Left ventricle myocardium inferior (tissue), 1 donor: Measurements from ENCODE around the gene CYP4V2. TPM values are rescaled to one million over a fixed set of nuclear protein-coding genes. Genes with fewer than 3 reads are reported as not detected.

Experiments
- DNase-seq: peaks from one replicate; pipeline ENCODE4 v3.0.0-alpha.2; 2020
- H3K27ac ChIP-seq: fragments of 200-600 bp; replicated peaks from 2 replicates; pipeline ENCODE4 v1.8.0; 2021
- H3K27me3 ChIP-seq: fragments of 200-600 bp; 2 replicates; pipeline ENCODE4 v1.8.0; 2021; ENCODE audit warnings: low read depth
- H3K36me3 ChIP-seq: fragments of 200-600 bp; 2 replicates; pipeline ENCODE4 v1.8.0; 2021
- H3K4me1 ChIP-seq: fragments of 200-600 bp; 2 replicates; pipeline ENCODE4 v1.8.0; 2021
- H3K4me3 ChIP-seq: fragments of 200-600 bp; 2 replicates; pipeline ENCODE4 v1.8.0; 2021; ENCODE audit warnings: mild to moderate bottlenecking, moderate library complexity
- H3K9me3 ChIP-seq: fragments of 200-600 bp; replicated peaks from 2 replicates; pipeline ENCODE4 v1.8.0; 2021
- CTCF ChIP-seq: fragments of 200-600 bp; IDR thresholded peaks from 2 replicates; pipeline ENCODE4 v1.8.0; 2021; ENCODE audit warnings: antibody characterized with exemption, mild to moderate bottlenecking, borderline replicate concordance
- intact Hi-C: fragments of 100-400 bp; cut with micrococcal nuclease; formaldehyde crosslinking; loops from one replicate; pipeline ENCODE4 v1.11.0; 2022
- total RNA-seq: library from RNA; stranded (reverse); fragmentation: NEBNext Ultra II Directional; extraction: Animal tissue kit (Norgen Biotek cat#: 25700); gene quantifications from one replicate; pipeline ENCODE4 v1.2.1, GENCODE V29; 2021
- donor health status: DM: no; HTN: yes; CAD: no; lungs with severe emphysema.

CYP4V2 gene
- total RNA-seq, 1 donor from 2014 or later: 24.9 TPM

- no peaks in the 10 kb centered on the region for H3K27me3 ChIP-seq
- no peaks in the 10 kb centered on the region for H3K4me1 ChIP-seq
- H3K4me3 ChIP-seq: no peak overlapping the region
- intact Hi-C loops: no loop called here
- H3K27ac ChIP-seq: no peak overlapping the region
- DNase-seq: no peak
- no peaks in the 10 kb centered on the region for H3K36me3 ChIP-seq
- TF ChIP-seq CTCF: no peak
- no peaks in the 10 kb centered on the region for H3K9me3 ChIP-seq
Observed at GRCh38 chr4:186249785-186250754, 58.7 kb downstream of the CYP4V2 start.

- Histone ChIP-seq H3K9me3 (no peaks in the 10 kb centered on the region), H3K27me3 (no peaks in the 10 kb centered on the region), H3K36me3 (no peaks in the 10 kb centered on the region), H3K4me1 (no peaks in the 10 kb centered on the region), H3K4me3 (no peak overlapping the region), H3K27ac (no peak overlapping the region)
- no peak for DNase-seq
- intact Hi-C loops: no loop called here
- no peak for TF ChIP-seq CTCF
Observed at GRCh38 chr4:186250760-186251159, 59.4 kb downstream of the CYP4V2 start.

- no peaks in the 10 kb centered on the region for H3K9me3 ChIP-seq
- no peaks in the 10 kb centered on the region for H3K4me1 ChIP-seq
- H3K4me3 ChIP-seq: no peak overlapping the region
- H3K27ac ChIP-seq: no peak overlapping the region
- DNase-seq: no peak
- H3K27me3 ChIP-seq: no peaks in the 10 kb centered on the region
- intact Hi-C loops: no loop called here
- TF ChIP-seq CTCF: no peak
- H3K36me3 ChIP-seq: no peaks in the 10 kb centered on the region
Observed at GRCh38 chr4:186255122-186255521, 63.8 kb downstream of the CYP4V2 start.

DNA sequence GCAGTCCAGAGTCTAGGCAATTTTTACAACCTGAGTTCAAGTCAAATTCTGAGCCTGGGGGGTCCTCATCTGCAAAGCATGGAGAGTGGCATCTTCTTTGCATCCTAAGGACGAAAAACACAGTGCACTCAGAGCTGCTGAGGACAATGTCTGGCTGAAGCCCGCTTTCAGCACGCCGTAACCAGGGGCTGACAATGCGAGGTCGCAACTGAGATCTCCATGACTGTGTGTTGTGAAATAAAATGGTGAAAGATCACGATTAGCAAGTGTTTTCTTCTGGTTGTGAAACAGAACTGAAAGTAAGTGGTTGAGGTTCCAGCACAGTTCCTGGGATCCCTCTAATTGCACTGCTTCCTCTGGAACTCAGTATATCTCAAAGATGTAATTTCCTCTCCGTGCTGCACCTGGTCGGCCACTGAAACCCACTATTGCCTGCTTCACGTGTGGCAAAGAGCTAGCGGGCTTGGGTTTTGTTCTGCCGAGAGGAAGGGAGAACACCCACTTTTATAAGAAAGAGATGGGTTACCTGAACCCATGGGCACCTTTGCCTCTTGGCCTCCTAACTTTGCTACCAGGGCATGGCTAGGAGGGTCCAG lies 66.9 kb downstream of the CYP4V2 start:
- DNase-seq: no peak
- no peak overlapping the region for H3K4me3 ChIP-seq
- no peak overlapping the region for H3K27ac ChIP-seq
- no peaks in the 10 kb centered on the region for H3K27me3 ChIP-seq
- no peaks in the 10 kb centered on the region for H3K9me3 ChIP-seq
- no peaks in the 10 kb centered on the region for H3K4me1 ChIP-seq
- no peaks in the 10 kb centered on the region for H3K36me3 ChIP-seq
- intact Hi-C loops: no loop called here
- TF ChIP-seq CTCF: no peak

DNA sequence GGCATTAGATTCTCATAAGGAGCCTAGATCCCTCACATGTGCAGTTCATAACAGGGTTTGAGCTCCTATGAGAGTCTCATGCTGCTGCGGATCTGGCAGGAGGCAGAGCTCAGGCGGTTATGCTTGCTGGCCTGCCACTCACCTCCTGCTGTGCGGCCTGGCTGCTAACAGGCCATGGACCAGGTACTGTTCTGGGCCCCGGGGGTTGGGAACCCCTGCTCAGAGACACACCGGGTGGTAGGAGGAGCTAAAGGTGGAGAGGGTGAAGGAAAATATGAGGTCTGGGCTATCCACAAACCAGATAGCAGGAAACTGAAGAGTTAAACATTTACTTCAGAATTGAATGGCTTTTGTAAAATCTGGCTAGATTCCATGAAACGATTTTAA lies 68.7 kb downstream of the CYP4V2 start:
- H3K27me3 ChIP-seq: no peaks in the 10 kb centered on the region
- H3K4me3 ChIP-seq: no peak overlapping the region
- no peak overlapping the region for H3K27ac ChIP-seq
- H3K36me3 ChIP-seq: no peaks in the 10 kb centered on the region
- no peak for TF ChIP-seq CTCF
- no peaks in the 10 kb centered on the region for H3K9me3 ChIP-seq
- no peak for DNase-seq
- intact Hi-C loops: no loop called here
- no peaks in the 10 kb centered on the region for H3K4me1 ChIP-seq

Other genes starting within 250 kb of the CYP4V2 start
- 4.9 TPM for gene TLR3, start 122.4 kb upstream of the CYP4V2 start, total RNA-seq
- 12.2 TPM for gene FAM149A, start 86.9 kb upstream of the CYP4V2 start, total RNA-seq
- gene KLKB1, start 35.9 kb downstream of the CYP4V2 start, total RNA-seq: 0.74 TPM
- 0.30 TPM for gene F11, start 74.6 kb downstream of the CYP4V2 start, total RNA-seq